Activated naive CD4-positive, alpha-beta T cell treated with anti-CD3 and anti-CD28 coated beads, Interleukin-2, amount 50 U/mL, for 16 hours (primary cell): ENCODE measurements around the gene LIF.
A peak's percentile ranks its signal among the peaks of the same experiment; 100 is the strongest.

Experiments used
- DNase-seq: peaks from one replicate; pipeline ENCODE4 v3.0.0-alpha.2; 2020

LIF gene

GRCh38 chr22:30245985-30246813 lies at the start of gene LIF:
Gene LIF, minus strand, starts transcription at chr22:30246759. Its CDS starts 64 bp downstream, at chr22:30246695.
- DNase-seq: peak; percentile 75

GRCh38 chr22:30296324-30296723 lies 49.8 kb upstream of the LIF start:
- DNase-seq: no peak

- DNase-seq: no peak
These were observed 49.0 kb upstream of the LIF start for GRCh38 chr22:30295576-30295975.

- DNase-seq: no peak
These were observed 48.3 kb upstream of the LIF start for GRCh38 chr22:30294830-30295229.

- DNase-seq: no peak
These were observed 47.5 kb upstream of the LIF start for GRCh38 chr22:30294066-30294465.

GRCh38 chr22:30293026-30293425 lies 46.5 kb upstream of the LIF start:
- DNase-seq: no peak

- DNase-seq: no peak
These were observed 45.8 kb upstream of the LIF start for GRCh38 chr22:30292069-30292970.

- DNase-seq: no peak
These were observed 44.7 kb upstream of the LIF start for GRCh38 chr22:30291058-30291892.

- no peak for DNase-seq
These were observed 43.9 kb upstream of the LIF start for GRCh38 chr22:30290342-30291057.

- no peak for DNase-seq
These were observed 43.4 kb upstream of the LIF start for GRCh38 chr22:30289980-30290313.

GRCh38 chr22:30289141-30289979 lies 42.8 kb upstream of the LIF start, which contains the start of gene CASTOR1:
Gene CASTOR1, minus strand, starts transcription at chr22:30289505. Its CDS starts 8 bp downstream, at chr22:30289497.
- DNase-seq: peak; percentile 87

- no peak for DNase-seq
These were observed 42.0 kb upstream of the LIF start for GRCh38 chr22:30288419-30289140.

- peak; percentile 91 for DNase-seq
These were observed 41.3 kb upstream of the LIF start for GRCh38 chr22:30287648-30288418.

- peak; percentile 87 for DNase-seq
These were observed 40.5 kb upstream of the LIF start for GRCh38 chr22:30286813-30287647.

GRCh38 chr22:30286331-30286730 lies 39.8 kb upstream of the LIF start:
- DNase-seq: no peak

- DNase-seq: no peak
These were observed 39.3 kb upstream of the LIF start for GRCh38 chr22:30285846-30286200.

- DNase-seq: no peak
These were observed 38.8 kb upstream of the LIF start for GRCh38 chr22:30285176-30285845.

- DNase-seq: no peak
These were observed 38.1 kb upstream of the LIF start for GRCh38 chr22:30284666-30285065.
